LNCaP clone FGC (cell line): ENCODE measurements around the gene NME8.

Experiments
- DNase-seq: peaks from one replicate; pipeline ENCODE4 v3.0.0-alpha.2; 2011; ENCODE audit warnings: low read depth
- H3K4me3 ChIP-seq: 2 replicates; pipeline ENCODE4 v1.5.1; 2011; ENCODE audit warnings: mild to moderate bottlenecking, low read depth, low read length, control low read depth
- TF ChIP-seq, protein P1 (sequence below): IDR thresholded peaks from 2 replicates; pipeline ENCODE4 v1.5.1; 2012; ENCODE audit warnings: mild to moderate bottlenecking; ENCODE audit not compliant: control insufficient read depth, insufficient read depth; ENCODE audit errors: extremely low read depth

NME8 gene

DNA sequence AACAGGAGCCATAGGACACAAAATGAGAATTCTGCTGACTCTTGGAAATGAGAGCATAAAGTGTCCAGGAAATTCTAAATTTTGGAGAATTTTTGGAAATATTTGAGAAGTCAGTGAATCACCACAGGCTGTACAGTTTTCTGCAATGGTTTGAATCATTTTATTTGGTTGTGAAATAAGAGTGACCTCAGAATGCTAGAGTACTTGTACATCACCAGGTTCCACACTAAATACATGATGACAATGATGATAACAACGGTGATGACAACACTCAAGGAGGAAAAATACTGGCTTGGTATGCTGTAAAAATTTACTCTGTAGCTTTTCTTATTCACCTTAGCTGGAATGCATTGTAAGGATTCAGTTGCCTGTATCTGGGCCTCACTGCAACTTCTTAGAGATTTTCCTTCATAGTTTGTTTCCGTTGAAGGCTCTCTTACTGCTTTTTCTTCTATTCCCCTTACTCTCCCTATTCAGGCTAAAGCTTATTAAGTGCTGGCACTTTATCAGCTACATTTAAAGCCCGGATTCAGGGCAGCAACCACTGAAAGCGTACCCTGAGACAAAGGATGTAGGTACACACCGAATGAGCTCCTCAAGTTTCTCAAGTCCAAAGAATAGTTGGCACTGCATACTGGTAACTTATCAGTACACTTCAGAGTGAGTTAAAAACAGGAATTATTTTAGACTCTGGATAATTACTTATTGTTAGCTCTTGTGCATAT is 30.2 kb upstream of the NME8 start:
- no peak overlapping the region for H3K4me3 ChIP-seq
- TF ChIP-seq, protein P1, sequence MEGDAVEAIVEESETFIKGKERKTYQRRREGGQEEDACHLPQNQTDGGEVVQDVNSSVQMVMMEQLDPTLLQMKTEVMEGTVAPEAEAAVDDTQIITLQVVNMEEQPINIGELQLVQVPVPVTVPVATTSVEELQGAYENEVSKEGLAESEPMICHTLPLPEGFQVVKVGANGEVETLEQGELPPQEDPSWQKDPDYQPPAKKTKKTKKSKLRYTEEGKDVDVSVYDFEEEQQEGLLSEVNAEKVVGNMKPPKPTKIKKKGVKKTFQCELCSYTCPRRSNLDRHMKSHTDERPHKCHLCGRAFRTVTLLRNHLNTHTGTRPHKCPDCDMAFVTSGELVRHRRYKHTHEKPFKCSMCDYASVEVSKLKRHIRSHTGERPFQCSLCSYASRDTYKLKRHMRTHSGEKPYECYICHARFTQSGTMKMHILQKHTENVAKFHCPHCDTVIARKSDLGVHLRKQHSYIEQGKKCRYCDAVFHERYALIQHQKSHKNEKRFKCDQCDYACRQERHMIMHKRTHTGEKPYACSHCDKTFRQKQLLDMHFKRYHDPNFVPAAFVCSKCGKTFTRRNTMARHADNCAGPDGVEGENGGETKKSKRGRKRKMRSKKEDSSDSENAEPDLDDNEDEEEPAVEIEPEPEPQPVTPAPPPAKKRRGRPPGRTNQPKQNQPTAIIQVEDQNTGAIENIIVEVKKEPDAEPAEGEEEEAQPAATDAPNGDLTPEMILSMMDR = no peak
- no peak for DNase-seq

DNA sequence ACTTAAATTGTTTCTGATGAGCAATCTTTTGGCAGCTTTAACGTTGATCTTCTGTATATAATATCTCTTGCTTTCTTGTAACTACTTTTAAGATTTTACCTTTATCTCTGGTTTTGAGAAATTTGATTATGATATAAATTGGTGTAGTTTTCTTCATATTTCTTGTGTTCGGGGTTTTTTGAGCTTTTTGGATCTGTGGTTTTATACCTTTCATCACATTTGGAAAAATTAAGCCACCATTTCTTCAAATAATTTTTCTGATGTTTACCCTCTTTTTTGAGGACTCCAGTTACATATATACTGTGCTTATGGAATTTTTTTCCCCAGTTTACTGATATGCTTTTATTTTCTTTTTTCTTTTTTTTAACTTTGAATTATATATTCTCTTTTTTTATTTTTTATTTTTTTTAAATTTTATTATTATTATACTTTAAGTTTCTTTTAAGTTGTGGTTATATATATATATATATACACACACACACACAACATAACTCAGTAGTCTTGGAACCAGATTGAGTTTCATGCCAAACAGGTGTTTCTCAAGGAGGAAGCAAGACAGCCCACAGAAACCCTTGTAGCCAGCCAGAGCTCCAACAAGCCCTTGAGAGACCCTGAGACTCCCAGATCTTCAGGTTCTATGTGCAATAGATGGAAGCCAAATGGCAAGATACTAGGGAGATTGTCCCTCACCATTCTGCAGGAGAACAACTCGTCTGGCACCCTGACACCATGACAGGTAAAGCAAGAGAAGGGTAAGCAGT is 27.5 kb upstream of the NME8 start:
- H3K4me3 ChIP-seq = no peak overlapping the region
- TF ChIP-seq, protein P1 = no peak
- DNase-seq = no peak

DNA sequence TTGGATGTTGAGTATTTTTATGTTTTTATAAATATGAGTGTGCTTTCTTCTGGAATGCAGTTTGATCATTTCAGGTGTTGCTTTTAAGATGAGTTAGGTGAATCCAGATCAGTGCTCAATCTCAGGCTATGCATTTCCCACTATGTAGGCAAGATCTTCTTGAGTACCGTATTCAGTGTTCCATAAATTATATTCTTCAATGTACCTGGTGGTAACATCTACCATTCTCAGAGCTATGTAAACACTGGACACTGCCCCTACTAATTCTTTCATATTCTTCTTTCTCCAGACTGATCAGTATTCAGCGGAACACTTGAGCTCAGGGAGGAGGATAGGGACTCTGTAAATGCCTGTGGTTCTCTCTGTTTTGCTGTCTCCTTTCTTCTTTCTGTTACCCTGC is 25.5 kb upstream of the NME8 start:
- no peak overlapping the region for H3K4me3 ChIP-seq
- TF ChIP-seq, protein P1 = no peak
- no peak for DNase-seq

DNA sequence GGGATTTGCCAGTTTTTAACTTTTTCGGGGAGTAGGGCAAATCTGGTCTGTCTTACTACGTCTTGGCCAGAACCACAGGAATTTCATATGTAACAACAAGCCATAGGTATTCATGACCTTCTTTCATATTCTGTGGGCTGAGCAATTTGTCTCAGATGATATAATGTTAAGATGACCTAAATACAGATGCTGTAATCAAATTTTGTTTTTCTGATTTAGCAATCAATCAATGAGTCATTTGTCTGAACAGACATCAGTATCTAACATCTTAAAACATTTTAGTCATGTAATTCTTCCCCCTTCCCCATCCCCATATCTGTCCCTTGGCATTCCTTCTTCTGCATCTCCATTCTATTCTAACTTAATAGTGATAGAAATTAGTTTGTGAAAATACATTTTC is 24.8 kb upstream of the NME8 start:
- DNase-seq = no peak
- TF ChIP-seq, protein P1 = no peak

DNA sequence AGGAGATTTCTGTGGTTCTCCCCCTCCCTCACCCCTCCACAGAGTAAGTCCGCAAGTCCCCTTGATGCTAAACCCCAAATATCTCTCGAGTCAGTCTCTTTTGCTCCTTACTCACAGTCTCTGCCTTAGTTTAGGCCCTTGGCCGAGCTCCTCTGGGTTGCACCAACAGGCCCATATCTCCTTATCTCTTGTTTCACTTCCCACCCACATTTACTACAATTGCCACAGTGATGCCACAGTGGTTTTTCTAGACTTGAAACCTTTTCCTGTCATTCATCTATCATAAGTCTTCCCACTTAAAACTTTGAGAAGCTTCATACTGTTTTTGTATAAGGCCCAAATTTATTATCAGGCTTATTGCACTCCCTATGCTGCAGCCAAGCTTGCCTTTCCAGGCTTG is 23.4 kb upstream of the NME8 start:
- TF ChIP-seq, protein P1 = no peak
- no peak overlapping the region for H3K4me3 ChIP-seq
- DNase-seq = no peak

More for the DNA sequence above, 24.8 kb upstream of the NME8 start:
- H3K4me3 ChIP-seq = no peak overlapping the region

DNA sequence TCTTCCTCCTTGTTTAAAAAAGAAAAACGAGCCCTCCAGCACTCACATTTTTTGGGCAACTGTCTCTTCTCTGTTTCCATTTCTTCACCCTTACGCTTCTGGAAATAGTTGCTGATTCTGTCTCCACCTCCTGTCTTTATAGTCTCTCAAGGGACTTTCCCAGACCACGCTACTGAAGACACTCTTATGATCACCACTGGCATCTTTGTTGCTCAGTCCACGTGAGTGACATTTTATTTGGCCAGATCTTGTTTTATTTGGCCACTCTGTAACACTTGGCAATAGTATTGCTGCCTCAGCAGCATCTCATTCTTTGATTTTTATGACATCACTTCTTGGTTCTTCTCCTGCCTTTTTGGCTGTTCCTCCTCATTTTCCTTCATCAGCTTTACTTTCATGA is 21.6 kb upstream of the NME8 start:
- DNase-seq = peak; percentile 85
- TF ChIP-seq, protein P1 = no peak
- no peak overlapping the region for H3K4me3 ChIP-seq

DNA sequence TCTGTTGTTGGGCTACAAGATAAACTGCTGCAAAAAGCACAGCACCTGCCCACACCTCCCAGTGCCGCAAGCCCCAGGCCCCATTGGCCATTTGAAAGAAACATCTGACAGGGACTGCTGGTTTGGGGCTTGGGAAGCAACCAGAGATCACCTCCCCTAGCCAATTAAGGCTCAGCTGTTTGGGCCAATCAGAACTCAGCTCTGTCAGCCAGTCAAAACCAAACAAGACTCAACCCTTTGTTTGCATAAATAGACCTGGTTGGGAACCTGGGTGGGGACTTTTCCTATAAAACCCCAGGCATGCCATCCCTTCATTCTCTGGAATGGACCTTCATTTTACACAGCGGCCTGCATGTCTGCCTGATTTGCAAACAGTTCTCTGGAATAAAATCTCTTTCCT is 17.2 kb upstream of the NME8 start:
- TF ChIP-seq, protein P1 = no peak
- no peak overlapping the region for H3K4me3 ChIP-seq
- DNase-seq = no peak
